Superior temporal gyrus (tissue), 1 donor: ENCODE measurements around the gene DDX4.
A peak's percentile ranks its signal among the peaks of the same experiment; 100 is the strongest.
"Not testable (repeated sequence)": the region's sequence is repeated elsewhere in the genome, so short reads cannot be mapped to it uniquely, and the experiment has no call there.

ENCODE experiments used
- DNase-seq: peaks from one replicate; pipeline ENCODE4 v3.0.0-alpha.2; 2016; ENCODE audit errors: extremely low spot score

The DDX4 gene

DNA sequence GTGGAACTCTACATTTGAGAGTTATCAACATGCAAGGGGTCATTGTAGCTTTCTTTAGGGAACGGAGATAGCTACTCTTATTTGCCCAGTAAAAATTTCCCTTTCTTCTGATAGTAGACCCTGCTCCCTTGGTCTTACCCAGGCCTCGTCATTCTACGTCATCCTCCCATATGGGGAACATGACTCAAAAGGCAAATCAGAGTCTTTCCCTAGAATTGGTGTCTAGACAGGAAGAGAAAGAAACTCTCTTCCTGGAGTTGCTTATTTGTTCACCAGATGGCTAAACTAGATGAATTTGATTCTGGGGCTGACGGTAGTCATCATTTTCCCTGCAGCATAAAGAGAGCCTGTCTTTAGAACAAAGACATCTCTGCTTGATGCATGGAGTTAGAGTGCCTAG, 13.6 kb upstream of the DDX4 start:
- DNase-seq: no peak

DNA sequence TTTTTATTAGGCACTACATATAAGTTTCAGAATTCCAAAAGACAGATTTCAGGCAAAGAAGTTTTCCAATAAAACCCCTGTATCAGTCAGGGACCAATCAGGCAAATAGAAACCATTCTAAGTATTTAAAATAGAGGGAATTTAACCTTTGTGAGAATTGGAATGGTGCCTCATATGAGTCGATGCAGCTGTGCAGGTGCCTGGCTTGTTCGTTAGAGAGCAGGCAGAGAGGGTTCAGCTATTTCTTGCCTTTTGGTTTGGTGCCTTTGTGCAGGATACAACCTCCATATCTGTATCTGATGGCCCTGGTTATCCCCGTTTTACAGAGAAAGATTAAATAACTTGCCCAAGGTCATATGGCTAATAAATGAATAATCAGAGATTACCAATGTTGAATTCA, 6.0 kb upstream of the DDX4 start:
- no peak for DNase-seq

DNA sequence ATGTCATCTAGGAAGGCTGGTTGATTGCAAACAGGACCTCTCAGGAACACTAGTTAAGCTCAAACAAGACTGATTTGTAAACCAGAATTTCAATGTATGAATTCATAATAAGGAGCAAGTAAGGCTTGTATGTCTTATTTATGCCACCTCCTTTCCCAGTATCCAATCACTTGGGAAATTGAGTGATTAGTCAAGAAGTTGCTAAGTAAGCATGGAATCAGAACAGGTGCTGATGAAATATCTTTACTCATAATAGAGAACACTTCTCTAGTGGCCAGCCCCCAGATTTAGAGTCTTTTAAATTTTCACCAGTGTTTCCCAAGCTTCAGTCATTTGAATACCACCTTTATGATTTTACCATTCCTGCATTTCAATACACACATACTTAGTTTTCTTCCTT, 5.3 kb upstream of the DDX4 start:
- DNase-seq: no peak

DNA sequence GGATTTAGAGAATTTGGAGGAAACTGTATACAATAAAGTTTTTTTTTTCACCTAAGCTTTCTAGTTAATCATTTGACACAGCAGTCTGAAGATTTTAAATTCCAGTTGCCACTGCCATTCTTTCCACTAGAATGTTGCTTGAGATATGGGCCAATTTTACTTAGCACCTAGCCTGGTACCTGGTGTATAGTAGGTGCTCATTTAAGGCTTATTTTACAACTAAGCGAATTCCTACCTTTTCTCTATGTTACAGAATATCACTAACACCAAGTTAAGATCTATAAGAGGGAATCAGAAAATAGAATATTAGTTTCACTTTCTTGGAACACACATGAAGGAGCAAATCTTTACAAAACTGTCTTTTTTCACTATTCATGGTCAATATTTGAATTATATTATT, 3.2 kb upstream of the DDX4 start:
- no peak for DNase-seq

DNA sequence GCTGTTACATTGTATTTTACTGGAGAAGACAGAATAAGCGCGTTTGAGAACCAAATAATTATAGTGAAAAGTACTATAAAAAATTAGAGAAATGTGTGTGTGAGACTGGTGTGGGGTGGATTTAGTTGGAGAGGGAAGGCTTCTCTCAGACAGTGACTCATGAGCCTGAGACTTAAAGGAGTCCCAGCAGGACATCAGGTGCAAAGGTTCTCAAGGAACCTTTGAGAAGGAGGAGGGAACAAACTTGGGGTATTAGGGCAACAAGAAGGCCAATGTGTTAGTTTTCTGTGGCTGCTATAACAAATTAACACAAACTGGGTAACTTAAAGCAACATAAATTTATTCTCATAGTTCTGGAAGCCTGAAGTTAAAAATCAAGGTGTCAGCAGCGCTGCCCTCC, 4.9 kb downstream of the DDX4 start:
- DNase-seq: no peak

DNA sequence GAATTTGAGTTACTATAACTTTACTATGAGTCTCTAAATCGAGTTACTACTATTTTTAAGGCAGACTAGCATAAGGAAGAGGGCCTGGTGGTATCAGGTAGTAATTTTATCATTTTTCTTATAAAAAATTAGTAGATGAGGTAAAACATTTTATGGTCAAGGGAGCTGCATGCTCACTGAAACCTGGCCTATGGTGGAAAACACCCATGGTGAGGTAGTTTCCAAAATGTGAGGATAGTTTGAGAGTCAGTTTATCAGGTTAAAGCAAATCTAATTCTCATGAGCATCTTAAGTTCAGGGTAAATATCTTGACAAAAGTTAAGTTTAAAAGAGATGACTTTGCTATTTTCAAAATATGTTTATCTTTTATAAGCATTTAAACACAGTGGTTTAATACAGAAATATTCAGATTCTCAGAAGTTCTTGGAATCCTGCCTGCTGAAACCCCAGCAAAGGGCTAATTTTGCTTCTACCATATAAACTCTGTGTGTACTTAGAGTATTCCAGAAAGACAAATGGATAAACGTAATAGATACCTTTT, 10.0 kb downstream of the DDX4 start:
- DNase-seq: no peak

DNA sequence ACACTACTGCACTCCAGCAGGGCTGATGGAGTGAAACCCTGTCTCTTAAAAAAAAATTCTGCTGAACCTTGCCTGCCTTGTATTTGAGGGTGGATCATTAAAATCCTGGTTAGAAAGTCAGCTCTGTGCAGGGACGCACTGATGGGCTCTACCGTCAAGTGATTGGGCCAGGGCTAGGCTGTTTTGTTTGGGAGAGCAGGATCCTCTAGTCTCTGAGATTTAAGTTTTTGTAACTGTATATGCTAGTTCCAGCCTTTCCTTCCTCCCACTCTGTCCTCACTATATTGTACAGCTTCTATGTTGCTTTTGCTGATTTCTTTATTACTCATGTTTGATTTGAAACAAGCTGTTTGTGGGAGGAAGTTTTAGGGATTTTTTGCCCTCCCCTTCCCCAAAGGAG, 11.5 kb downstream of the DDX4 start:
- DNase-seq: no peak

DNA sequence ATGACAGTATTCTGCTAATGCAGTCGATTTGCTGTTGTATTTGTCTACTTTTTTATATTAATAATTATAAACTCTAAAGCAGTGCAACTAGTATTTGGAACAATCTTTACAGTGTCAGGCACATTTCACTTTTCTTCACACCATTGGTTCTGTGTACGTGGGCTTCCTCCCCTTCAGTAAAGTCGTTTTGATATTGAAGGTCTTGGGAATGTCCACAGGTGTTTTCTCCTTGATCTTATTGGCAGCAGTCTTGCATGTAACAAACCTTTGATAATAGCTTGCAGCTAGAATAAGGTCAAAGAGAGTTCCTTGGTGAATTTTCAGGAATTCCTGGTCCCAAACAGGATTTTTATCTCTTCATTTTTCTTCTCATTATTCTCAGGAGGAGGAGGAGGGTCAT, 12.2 kb downstream of the DDX4 start:
- no peak for DNase-seq

DNA sequence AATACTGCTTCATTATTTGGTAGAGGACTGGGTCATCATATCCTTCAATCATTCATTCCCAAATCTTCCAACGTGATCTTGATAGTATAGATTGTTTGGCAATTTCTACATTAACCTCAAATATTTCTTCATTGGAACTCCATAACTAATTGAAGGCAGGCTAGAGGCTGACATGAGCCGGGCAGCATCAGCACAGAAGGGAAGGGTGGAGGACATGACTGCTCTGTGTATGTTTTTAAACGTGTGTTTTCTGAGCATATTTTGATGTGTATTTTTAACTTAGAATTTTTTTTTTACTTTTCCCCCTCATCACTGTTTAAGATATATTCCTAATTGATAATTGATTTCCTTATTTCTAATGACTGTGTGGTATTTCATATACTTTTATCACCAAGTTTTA, 12.6 kb downstream of the DDX4 start:
- DNase-seq: no peak

DNA sequence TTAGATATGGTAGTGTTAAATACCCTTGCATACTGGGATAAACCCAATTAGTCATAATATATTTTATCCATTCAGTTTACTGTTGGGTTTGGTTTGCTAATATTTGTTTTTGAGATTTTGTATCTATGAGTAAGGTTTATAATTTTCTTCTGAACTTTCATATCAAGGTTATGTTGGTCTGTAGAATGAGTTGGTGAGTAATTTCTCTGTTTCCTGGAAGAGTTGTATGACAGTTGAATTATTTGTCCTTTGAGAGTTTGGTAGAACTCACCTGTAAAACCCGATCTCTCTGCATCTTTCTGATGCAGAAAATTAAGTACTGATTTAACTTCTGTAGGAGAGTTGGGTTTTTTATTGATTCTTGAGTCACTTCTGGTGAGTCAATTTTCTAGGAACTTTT, 20.4 kb downstream of the DDX4 start:
- no peak for DNase-seq

DNA sequence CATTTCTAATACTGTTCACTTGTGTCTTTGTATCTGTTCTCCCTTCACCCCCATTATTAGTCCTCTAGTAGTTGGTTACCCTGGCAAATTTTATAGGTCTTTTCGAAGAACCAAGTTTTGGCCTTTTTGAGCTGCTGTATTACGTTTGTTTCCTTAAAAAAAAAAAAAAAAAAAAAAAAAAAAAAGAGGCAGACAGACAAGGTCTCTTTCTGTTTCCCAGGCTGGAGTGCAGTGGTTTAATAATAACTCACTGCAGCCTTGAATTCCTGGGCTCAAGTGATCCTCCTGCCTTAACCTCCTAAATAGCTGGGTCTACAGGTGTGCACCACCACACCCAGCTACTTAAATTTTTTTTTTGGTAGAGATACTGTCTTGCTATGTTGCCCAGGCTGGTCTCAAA, 20.9 kb downstream of the DDX4 start:
- DNase-seq: no peak

DNA sequence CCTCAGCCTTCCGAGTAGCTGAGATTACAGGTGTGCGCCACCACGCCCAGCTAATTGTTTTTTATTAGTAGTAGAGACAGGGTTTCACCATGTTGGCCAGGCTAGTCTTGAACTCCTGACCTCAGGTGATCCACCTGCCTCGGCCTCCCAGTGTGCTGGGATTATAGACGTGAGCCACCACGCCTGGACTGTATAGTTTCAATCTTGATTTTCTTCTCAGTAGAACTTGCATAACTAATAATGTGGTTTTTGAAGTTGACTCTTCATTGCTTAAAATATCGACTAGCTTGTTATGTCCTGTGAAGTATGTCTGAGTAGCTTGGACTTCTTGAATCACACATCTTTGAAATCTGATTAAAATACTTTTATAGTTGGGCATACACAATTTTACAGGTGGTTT, 23.9 kb downstream of the DDX4 start:
- not testable (repeated sequence) for DNase-seq

DNA sequence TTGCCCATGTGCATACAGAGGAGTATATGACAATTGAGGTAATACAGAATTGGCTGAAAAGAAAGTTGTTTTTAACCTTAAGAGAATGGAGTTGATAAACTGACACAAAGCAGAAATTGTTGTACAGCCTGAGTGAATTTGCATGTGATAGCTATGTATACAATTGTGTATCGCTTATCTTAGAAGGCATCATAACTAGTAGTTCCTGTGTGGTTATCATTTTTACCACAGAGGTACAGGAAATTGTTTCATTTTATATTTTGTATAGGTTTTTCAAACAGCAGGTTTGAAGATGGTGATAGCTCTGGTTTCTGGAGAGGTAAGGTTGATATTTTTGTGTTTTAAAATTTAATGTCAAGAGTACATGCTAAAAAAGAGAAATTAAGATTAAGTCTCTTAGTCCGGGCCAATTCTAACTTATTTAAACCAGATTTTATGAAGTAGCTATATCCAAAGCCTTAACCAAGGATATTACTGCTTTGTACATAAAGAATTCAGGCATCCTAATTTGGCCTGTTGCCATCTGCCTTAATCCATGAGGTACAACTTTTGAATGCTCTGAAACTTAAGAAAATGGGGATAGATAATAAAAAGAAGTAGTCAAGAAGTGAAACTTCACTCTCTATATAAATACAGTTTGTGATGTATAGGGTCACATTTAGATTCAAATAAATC, 26.0 kb downstream of the DDX4 start:
- no peak for DNase-seq

DNA sequence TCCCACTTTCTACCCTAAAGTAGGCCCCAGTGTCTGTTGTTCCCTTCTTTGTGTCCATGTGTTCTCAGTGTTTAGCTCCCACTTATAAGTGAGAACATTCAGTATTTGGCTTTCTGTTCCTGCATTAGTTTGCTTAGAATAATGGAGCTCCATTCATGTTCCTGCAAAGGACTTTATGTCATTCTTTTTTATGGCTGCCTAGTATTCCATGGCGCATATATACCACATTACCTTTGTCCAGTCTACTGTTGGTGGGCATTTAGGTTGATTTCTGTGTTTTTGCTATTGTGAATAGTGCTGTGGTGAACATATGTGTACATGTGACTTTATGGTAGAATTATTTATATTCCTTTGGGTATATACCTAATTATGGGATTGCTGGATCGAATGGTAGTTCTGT, 30.4 kb downstream of the DDX4 start:
- DNase-seq: no peak

DNA sequence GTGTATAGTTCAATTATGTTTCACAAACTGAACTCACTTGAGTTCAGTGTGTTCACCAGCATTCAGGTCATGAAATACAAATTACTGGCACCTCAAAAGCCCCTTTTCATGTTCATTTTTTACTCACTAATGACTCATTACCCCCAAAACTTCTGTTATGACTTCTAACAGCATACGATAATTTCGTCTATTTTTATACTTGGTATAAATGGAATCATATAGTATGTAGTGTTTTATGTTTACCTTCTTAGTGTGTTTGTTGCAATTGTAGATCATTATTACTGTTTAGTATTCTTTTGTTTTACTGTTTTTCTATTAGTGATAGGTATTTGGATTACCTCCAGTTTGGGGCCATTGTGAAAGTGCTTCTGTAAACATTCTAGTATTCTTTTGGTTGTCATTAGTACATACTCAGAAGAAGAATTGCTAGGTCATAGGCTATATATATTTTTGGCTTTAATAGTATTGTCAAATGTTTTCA, 33.4 kb downstream of the DDX4 start:
- DNase-seq: no peak

DNA sequence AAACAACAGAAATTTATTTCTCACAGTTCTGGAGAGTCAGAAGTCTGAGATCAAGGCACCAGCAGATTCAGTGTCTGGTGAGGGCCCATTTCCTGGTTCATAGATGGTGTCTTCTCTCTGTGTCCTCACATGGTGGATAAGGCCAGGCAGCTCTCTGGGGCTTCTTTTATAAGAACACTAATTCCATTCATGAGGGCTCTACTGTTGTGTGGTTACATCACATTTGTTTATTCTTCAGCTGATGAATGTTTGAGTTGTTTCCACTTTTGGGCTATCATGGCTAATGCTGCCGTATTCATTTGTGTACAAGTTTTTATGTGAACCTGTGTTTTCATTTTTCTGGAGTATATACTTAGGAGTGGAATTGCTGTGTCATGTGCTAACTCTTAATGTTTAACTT, 35.2 kb downstream of the DDX4 start:
- DNase-seq: peak; percentile 91

DNA sequence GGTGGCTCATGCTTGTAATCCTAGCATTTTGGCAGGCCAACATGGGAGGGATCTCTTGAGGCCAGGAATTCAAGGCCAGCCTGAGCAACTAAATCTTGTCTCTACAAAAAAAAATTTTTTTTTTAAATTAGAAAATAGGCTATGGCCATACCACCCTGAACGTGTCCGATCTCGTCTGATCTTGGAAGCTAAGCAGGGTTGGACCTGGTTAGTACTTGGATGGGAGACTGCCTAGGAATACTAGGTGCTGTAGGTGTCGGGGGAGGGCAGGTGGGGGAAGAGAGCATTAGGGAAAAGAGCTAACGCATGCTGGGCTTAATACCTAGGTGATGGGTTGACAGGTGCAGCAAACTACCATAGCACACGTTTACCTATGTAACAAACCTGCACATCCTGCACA, 39.5 kb downstream of the DDX4 start:
- no peak for DNase-seq

DNA sequence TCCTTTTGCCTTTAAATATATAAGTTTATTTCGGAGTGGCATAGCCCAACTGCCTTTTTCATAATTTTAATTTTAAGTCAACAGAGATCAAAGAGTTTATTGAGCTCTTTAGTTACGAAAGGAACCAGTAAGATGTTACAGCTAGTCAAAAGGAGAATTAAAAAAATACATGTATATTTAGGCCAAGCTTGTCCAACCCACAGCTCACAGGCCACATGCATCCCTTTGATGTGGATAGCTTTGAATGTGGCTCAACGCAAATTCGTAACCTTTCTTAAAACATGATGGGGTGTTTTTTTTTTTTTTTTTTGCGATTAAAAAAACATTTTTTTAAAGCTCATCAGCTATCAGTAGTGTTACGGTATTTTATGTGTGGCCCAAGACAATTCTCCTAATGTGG, 63.1 kb downstream of the DDX4 start:
- no peak for DNase-seq

DNA sequence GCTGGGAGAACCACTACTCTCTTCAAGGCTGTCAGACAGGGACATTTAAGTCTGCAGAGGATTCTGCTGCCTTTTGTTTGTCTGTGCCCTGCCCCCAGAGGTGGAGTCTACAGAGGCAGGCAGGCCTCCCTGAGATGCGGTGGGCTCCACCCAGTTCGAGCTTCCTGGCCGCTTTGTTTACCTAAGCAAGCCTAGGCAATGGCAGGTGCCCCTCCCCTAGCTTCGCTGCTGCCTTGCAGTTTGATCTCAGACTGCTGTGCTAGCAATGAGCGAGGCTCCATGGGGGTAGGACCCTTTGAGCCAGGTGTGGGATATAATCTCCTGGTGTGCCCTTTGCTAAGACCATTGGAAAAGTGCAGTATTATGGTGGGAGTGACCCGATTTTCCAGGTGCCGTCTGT, 71.0 kb downstream of the DDX4 start:
- not testable (repeated sequence) for DNase-seq

DNA sequence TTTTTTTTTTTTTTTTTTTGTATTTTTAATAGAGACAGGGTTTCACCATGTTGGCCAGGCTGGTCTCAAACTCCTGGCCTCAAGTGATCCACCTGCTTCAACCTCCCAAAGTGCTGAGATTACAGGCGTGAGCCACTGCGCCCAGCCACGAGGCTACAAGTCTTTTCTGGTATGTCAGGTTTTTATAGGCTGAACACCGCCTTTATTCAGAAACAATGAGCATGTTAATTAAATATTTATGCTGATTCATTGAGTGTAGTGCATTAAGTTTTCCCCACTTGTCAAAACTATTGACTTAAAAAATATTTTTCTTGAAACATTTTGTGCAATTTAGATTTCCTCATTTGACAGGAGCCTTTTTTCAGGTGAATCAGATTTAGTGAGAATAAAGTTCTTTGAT, 78.1 kb downstream of the DDX4 start:
- not testable (repeated sequence) for DNase-seq

DNA sequence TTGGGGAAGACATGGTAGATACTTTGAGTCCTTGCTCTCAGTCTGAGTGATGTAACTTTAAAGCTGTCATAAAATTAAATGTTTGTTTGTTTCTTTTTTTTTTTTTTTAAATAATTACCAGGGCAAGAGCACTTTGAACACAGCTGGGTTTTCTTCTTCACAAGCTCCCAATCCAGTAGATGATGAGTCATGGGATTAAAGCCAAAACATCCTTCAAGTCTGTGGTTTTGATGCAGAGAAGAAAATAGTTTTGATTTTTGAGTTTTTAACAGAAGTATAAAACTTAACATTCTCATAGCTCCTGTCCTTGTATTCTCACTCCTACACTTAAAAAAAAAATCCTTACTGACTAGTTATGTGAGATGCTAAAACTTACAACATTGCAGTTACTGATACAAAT, 78.5 kb downstream of the DDX4 start:
- no peak for DNase-seq

DNA sequence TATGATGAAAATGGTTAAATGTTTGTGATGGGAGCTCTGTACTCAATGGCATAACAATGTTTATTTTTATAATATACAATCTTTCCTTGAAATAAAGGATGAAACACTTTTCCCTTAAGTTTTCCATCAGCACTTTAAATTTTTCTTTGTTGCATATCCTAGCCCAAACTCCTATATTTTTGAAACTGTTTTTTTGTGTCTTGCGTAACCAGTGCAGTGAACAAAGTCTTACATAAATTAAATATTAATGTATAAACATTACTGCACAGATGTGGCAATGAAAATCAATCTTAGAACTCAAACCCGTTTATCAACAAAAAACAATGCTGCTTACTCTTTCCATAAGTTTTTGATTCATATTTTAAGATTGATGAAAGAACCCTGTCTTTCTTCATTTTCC, 79.2 kb downstream of the DDX4 start:
- DNase-seq: no peak

DNA sequence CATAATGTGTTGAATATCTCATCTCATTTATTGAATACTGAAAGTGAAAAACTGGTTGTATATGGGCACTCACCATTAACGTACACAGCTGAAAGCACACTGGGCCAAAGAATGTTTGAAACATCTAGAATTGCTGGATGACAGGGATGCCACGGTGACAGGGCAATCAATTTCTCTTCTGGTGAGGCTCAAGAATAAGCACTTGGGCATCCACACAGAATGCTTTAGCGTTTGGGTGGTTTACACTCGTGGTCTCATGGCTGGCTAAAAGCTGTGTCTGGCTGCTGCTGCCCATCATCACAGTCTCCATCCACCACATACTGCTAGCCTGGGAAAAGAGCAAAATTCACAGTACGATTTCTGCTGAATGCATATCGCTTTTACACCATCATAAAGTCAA, 82.6 kb downstream of the DDX4 start:
- no peak for DNase-seq
